GM23338 (cell line): Measurements from ENCODE around the gene ZPBP.

ENCODE experiments used
- EZH2 ChIP-seq: fragments of 200-600 bp; sonication (generic); IDR thresholded peaks from one replicate; pipeline ENCODE4 v1.8.0; 2017; ENCODE audit warnings: antibody characterized with exemption, mild to moderate bottlenecking, low read depth; ENCODE audit not compliant: unreplicated experiment
- EZH2phosphoT487 ChIP-seq: fragments of 200-600 bp; sonication (generic); IDR thresholded peaks from one replicate; pipeline ENCODE4 v1.8.1; 2018; ENCODE audit warnings: antibody characterized with exemption; ENCODE audit not compliant: unreplicated experiment
- ZNF462 ChIP-seq: fragments of 250-450 bp; sonication (Bioruptor Pico); IDR thresholded peaks from 2 replicates; pipeline ENCODE4 v1.5.0; 2020; ENCODE audit warnings: mild to moderate bottlenecking, moderate library complexity
- TF ChIP-seq, protein P1 (sequence below), 2 experiments: fragments of 200-600 bp in 1 of 2; sonication (generic) in 1 of 2; conservative IDR thresholded peaks; 2 replicates each; pipeline versions ENCODE4 v1.5.1 to v1.6.1; 2016 to 2017; ENCODE audit warnings: antibody characterized with exemption in 2 of 2, low read depth in 2 of 2, mild to moderate bottlenecking in 2 of 2, moderate library complexity in 1 of 2

DNA sequence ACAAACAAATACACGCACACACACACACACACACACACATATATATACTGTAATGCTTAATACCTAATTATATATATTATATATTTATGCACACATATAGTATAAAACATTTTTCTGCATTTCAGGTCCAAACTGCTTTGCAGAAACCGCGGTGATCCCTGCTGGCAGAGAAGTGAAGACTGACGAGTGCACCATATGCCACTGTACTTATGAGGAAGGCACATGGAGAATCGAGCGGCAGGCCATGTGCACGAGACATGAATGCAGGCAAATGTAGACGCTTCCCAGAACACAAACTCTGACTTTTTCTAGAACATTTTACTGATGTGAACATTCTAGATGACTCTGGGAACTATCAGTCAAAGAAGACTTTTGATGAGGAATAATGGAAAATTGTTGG, 181.1 kb downstream of the ZPBP start:
- TF ChIP-seq EZH2 (no peak), EZH2phosphoT487 (no peak), ZNF462 (CRISPR knock-in tag) (no peak)
- TF ChIP-seq, protein P1, sequence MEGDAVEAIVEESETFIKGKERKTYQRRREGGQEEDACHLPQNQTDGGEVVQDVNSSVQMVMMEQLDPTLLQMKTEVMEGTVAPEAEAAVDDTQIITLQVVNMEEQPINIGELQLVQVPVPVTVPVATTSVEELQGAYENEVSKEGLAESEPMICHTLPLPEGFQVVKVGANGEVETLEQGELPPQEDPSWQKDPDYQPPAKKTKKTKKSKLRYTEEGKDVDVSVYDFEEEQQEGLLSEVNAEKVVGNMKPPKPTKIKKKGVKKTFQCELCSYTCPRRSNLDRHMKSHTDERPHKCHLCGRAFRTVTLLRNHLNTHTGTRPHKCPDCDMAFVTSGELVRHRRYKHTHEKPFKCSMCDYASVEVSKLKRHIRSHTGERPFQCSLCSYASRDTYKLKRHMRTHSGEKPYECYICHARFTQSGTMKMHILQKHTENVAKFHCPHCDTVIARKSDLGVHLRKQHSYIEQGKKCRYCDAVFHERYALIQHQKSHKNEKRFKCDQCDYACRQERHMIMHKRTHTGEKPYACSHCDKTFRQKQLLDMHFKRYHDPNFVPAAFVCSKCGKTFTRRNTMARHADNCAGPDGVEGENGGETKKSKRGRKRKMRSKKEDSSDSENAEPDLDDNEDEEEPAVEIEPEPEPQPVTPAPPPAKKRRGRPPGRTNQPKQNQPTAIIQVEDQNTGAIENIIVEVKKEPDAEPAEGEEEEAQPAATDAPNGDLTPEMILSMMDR (conservative IDR thresholded peaks at IDR 0.05; ENCODE audit: low read depth in 2 of 2), result no peak
